ENCODE measurements around the gene DKK3. TPM values are rescaled to one million over a fixed set of nuclear protein-coding genes. Genes with fewer than 3 reads are reported as not detected.
A peak's percentile ranks its signal among the peaks of the same experiment; 100 is the strongest.

Gene DKK3
- total RNA-seq, 1 donor from 2014 or later: 5.5 TPM

GRCh38 chr11:11969380-11970215 lies 38.8 kb downstream of the DKK3 start:
- DNase-seq (ENCODE audit: low spot score) (no peak), ATAC-seq (no peak)

- no peak for ATAC-seq
- DNase-seq (ENCODE audit: low spot score): no peak
Measured at GRCh38 chr11:11968511-11969280, 39.7 kb downstream of the DKK3 start.

- ATAC-seq (peak; percentile 70), DNase-seq (ENCODE audit: low spot score) (peak; percentile 87)
Measured at GRCh38 chr11:11967669-11968510, 40.5 kb downstream of the DKK3 start.

GRCh38 chr11:11966826-11967668 lies 41.4 kb downstream of the DKK3 start:
- DNase-seq (ENCODE audit: low spot score) (peak; percentile 73), ATAC-seq (peak; percentile 54)

- ATAC-seq (no peak), DNase-seq (ENCODE audit: low spot score) (no peak)
Measured at GRCh38 chr11:11966354-11966741, 42.1 kb downstream of the DKK3 start.

- ATAC-seq (no peak), DNase-seq (ENCODE audit: low spot score) (no peak)
Measured at GRCh38 chr11:11965656-11966353, 42.6 kb downstream of the DKK3 start.

- ATAC-seq (no peak), DNase-seq (ENCODE audit: low spot score) (no peak)
Measured at GRCh38 chr11:11965192-11965591, 43.2 kb downstream of the DKK3 start.

GRCh38 chr11:11964774-11965150 lies 43.7 kb downstream of the DKK3 start:
- ATAC-seq (no peak), DNase-seq (ENCODE audit: low spot score) (no peak)

- ATAC-seq (peak; percentile 65), DNase-seq (ENCODE audit: low spot score) (peak; percentile 83)
Measured at GRCh38 chr11:11963842-11964773, 44.3 kb downstream of the DKK3 start.

- ATAC-seq: no peak
- no peak for DNase-seq (ENCODE audit: low spot score)
Measured at GRCh38 chr11:11963067-11963466, 45.4 kb downstream of the DKK3 start.

GRCh38 chr11:11961399-11962028 lies 46.9 kb downstream of the DKK3 start:
- ATAC-seq: peak; percentile 16

GRCh38 chr11:11960687-11961086 lies 47.7 kb downstream of the DKK3 start:
- DNase-seq (ENCODE audit: low spot score) (no peak), ATAC-seq (no peak)

More at GRCh38 chr11:11961399-11962028, 46.9 kb downstream of the DKK3 start:
- DNase-seq (ENCODE audit: low spot score): no peak

- ATAC-seq: no peak
Measured at GRCh38 chr11:11959601-11960000, 48.8 kb downstream of the DKK3 start.

GRCh38 chr11:11958403-11959231 lies 49.8 kb downstream of the DKK3 start:
- no peak for DNase-seq (ENCODE audit: low spot score)
- no peak for ATAC-seq

More at GRCh38 chr11:11959601-11960000, 48.8 kb downstream of the DKK3 start:
- no peak for DNase-seq (ENCODE audit: low spot score)

GRCh38 chr11:11956006-11956405 lies 52.4 kb downstream of the DKK3 start:
- ATAC-seq: no peak
- DNase-seq (ENCODE audit: low spot score): no peak

GRCh38 chr11:11952036-11952435 lies 56.4 kb downstream of the DKK3 start:
- no peak for DNase-seq (ENCODE audit: low spot score)
- no peak for ATAC-seq

GRCh38 chr11:11949482-11949881 lies 58.9 kb downstream of the DKK3 start:
- ATAC-seq (no peak), DNase-seq (ENCODE audit: low spot score) (no peak)
